Superior temporal gyrus (tissue), 1 donor: ENCODE results near the gene FMN2.
A peak's percentile ranks its signal among the peaks of the same experiment; 100 is the strongest.
"Not testable (repeated sequence)": the region's sequence is repeated elsewhere in the genome, so short reads cannot be mapped to it uniquely, and the experiment has no call there.

ENCODE experiments used
- DNase-seq: peaks from one replicate; pipeline ENCODE4 v3.0.0-alpha.2; 2016; ENCODE audit errors: extremely low spot score

FMN2 gene

GRCh38 chr1:240138867-240139266 lies 47.2 kb downstream of the FMN2 start:
- no peak for DNase-seq

- DNase-seq: no peak
Observed at GRCh38 chr1:240139511-240139910, 47.8 kb downstream of the FMN2 start.

- DNase-seq: no peak
Observed at GRCh38 chr1:240145120-240145519, 53.4 kb downstream of the FMN2 start.

GRCh38 chr1:240148333-240148732 lies 56.6 kb downstream of the FMN2 start:
- no peak for DNase-seq

- peak; percentile 87 for DNase-seq
Observed at GRCh38 chr1:240149484-240150094, 57.9 kb downstream of the FMN2 start.

GRCh38 chr1:240151136-240151735 lies 59.6 kb downstream of the FMN2 start:
- DNase-seq: no peak

GRCh38 chr1:240152611-240153297 lies 61.1 kb downstream of the FMN2 start:
- DNase-seq: no peak

- no peak for DNase-seq
Observed at GRCh38 chr1:240155605-240156004, 63.9 kb downstream of the FMN2 start.

GRCh38 chr1:240164742-240165141 lies 73.1 kb downstream of the FMN2 start:
- DNase-seq: no peak

GRCh38 chr1:240169188-240169587 lies 77.5 kb downstream of the FMN2 start:
- DNase-seq: no peak

- peak; percentile 68 for DNase-seq
Observed at GRCh38 chr1:240170266-240170665, 78.6 kb downstream of the FMN2 start.

GRCh38 chr1:240170806-240171205 lies 79.1 kb downstream of the FMN2 start:
- DNase-seq: no peak

GRCh38 chr1:240171907-240172306 lies 80.2 kb downstream of the FMN2 start:
- DNase-seq: no peak

GRCh38 chr1:240173836-240174235 lies 82.2 kb downstream of the FMN2 start:
- peak; percentile 6 for DNase-seq

GRCh38 chr1:240174734-240175133 lies 83.1 kb downstream of the FMN2 start:
- peak; percentile 7 for DNase-seq

GRCh38 chr1:240178366-240178765 lies 86.7 kb downstream of the FMN2 start:
- peak; percentile 9 for DNase-seq

- not testable (repeated sequence) for DNase-seq
Observed at GRCh38 chr1:240184682-240185081, 93.0 kb downstream of the FMN2 start.

GRCh38 chr1:240188139-240188538 lies 96.5 kb downstream of the FMN2 start:
- DNase-seq: no peak

- DNase-seq: peak; percentile 81
Observed at GRCh38 chr1:240189386-240189989, 97.8 kb downstream of the FMN2 start.

- peak; percentile 75 for DNase-seq
Observed at GRCh38 chr1:240190881-240191401, 99.3 kb downstream of the FMN2 start.

GRCh38 chr1:240192851-240193250 lies 101.2 kb downstream of the FMN2 start:
- DNase-seq: no peak

- DNase-seq: no peak
Observed at GRCh38 chr1:240193679-240194078, 102.0 kb downstream of the FMN2 start.

- DNase-seq: no peak
Observed at GRCh38 chr1:240194120-240194519, 102.4 kb downstream of the FMN2 start.
